H1 (cell line): ENCODE measurements around the gene EYA4. TPM values are rescaled to one million over a fixed set of nuclear protein-coding genes. Genes with fewer than 3 reads are reported as not detected.

Experiments used
- CTCF ChIA-PET: fragments of 300-600 bp; sonication (Branson Sonifier 250); formaldehyde crosslinking; loops from one replicate; lab custom pipeline; 2021; ENCODE audit not compliant: partially characterized antibody; lab: Charles Lee
- POLR2A ChIA-PET: fragments of 300-600 bp; sonication (Branson Sonifier 250); formaldehyde crosslinking; loops from one replicate; lab custom pipeline; 2021; ENCODE audit warnings: inconsistent platforms; ENCODE audit not compliant: partially characterized antibody; lab: Charles Lee
- DNase-seq, 2 experiments: peaks; one replicate each; pipeline versions ENCODE4 v3.0.0 to v3.0.0-alpha.2; 2010 to 2022; ENCODE audit warnings: low spot score in 2 of 2, low read depth in 1 of 2, mixed read lengths in 1 of 2
- FAIRE-seq: peaks from 2 replicates; lab custom pipeline; 2011; peaks lifted over from hg19 to GRCh38; lab: Jason Lieb, UNC
- H2AFZ ChIP-seq: 2 replicates; pipeline ENCODE4 v1.8.1; 2012; ENCODE audit warnings: low read length, inconsistent platforms
- H2AK5ac ChIP-seq: 2 replicates; pipeline ENCODE4 v1.6.1; 2013; ENCODE audit warnings: low read depth, low read length
- H2BK120ac ChIP-seq: replicated peaks from 2 replicates; pipeline ENCODE3; 2013; ENCODE audit warnings: low read depth, low read length, inconsistent platforms
- H2BK12ac ChIP-seq: 2 replicates; pipeline ENCODE4 v1.6.1; 2013; ENCODE audit warnings: low read depth, low read length
- H2BK15ac ChIP-seq: 2 replicates; pipeline ENCODE4 v1.6.1; 2013; ENCODE audit warnings: low read length
- H2BK20ac ChIP-seq: 2 replicates; pipeline ENCODE4 v1.6.1; 2013; ENCODE audit warnings: low read length
- H2BK5ac ChIP-seq: 2 replicates; pipeline ENCODE4 v1.6.1; 2013; ENCODE audit warnings: low read depth, low read length
- H3K14ac ChIP-seq: 2 replicates; pipeline ENCODE4 v1.6.1; 2013; ENCODE audit warnings: inconsistent platforms; ENCODE audit not compliant: insufficient read length
- H3K18ac ChIP-seq: 2 replicates; pipeline ENCODE4 v1.6.1; 2013; ENCODE audit warnings: low read length; ENCODE audit errors: extremely low read depth
- H3K23ac ChIP-seq: 2 replicates; pipeline ENCODE4 v1.6.1; 2013; ENCODE audit warnings: inconsistent platforms; ENCODE audit not compliant: insufficient read length
- H3K23me2 ChIP-seq: 2 replicates; pipeline ENCODE4 v1.6.1; 2013; ENCODE audit warnings: low read depth, low read length
- H3K27ac ChIP-seq: 2 replicates; pipeline ENCODE4 v1.6.1; 2011; ENCODE audit warnings: low read depth, low read length, inconsistent platforms
- H3K27me3 ChIP-seq, 4 experiments: replicated peaks in 1 of 4; 1 replicate in 1 of 4; 2 replicates in 3 of 4; pipeline versions ENCODE4 v1.6.1 to v1.8.1; 2011 to 2013; ENCODE audit warnings: low read length in 3 of 4, mild to moderate bottlenecking in 3 of 4, inconsistent platforms in 2 of 4, mixed read lengths in 2 of 4, moderate library complexity in 1 of 4; ENCODE audit not compliant: control insufficient read depth in 3 of 4, insufficient read depth in 3 of 4; ENCODE audit errors: extremely low read depth in 1 of 4
- H3K36me3 ChIP-seq, 4 experiments: 2 replicates each; pipeline versions ENCODE4 v1.6.1 to v1.8.1; 2011 to 2013; ENCODE audit warnings: mild to moderate bottlenecking in 4 of 4, low read length in 3 of 4, moderate library complexity in 2 of 4, control low read depth in 1 of 4, inconsistent platforms in 1 of 4; ENCODE audit not compliant: insufficient read depth in 4 of 4, control insufficient read depth in 2 of 4
- H3K4ac ChIP-seq: replicated peaks from 2 replicates; pipeline ENCODE3; 2013; ENCODE audit warnings: low read length, low read depth, mixed read lengths, inconsistent platforms; ENCODE audit not compliant: insufficient read length
- H3K4me1 ChIP-seq, 4 experiments: replicated peaks in 1 of 4; 1 replicate in 1 of 4; 2 replicates in 3 of 4; pipeline versions ENCODE4 v1.6.1 to v1.8.1; 2011 to 2013; ENCODE audit warnings: low read length in 3 of 4, inconsistent platforms in 2 of 4, mixed read lengths in 1 of 4; ENCODE audit not compliant: insufficient read depth in 4 of 4, control insufficient read depth in 3 of 4
- H3K4me2 ChIP-seq, 2 experiments: 2 replicates each; pipeline versions ENCODE4 v1.6.1 to v1.8.1; 2011 to 2013; ENCODE audit warnings: low read depth in 2 of 2, low read length in 2 of 2, control low read depth in 1 of 2, inconsistent platforms in 1 of 2, mild to moderate bottlenecking in 1 of 2; ENCODE audit not compliant: insufficient read depth in 1 of 2
- H3K4me3 ChIP-seq, 4 experiments: fragments of 200-600, 300-600 bp in 1 of 4; sonication (generic), shearing (Covaris generic), sonication (Bioruptor Twin) in 1 of 4; 2 replicates each; pipeline versions ENCODE4 v1.5.1 to v1.8.1; 2011 to 2016; ENCODE audit warnings: low read length in 4 of 4, low read depth in 3 of 4, control low read depth in 2 of 4, inconsistent platforms in 2 of 4, mild to moderate bottlenecking in 2 of 4, mixed read lengths in 1 of 4, moderate library complexity in 1 of 4; ENCODE audit not compliant: insufficient read depth in 2 of 4; ENCODE audit errors: extremely low read depth in 1 of 4
- H3K56ac ChIP-seq: replicated peaks from 2 replicates; pipeline ENCODE3; 2013; ENCODE audit warnings: low read depth, mild to moderate bottlenecking, mixed read lengths, low read length, inconsistent platforms; ENCODE audit not compliant: insufficient read length
- H3K79me1 ChIP-seq: 2 replicates; pipeline ENCODE4 v1.6.1; 2013; ENCODE audit warnings: low read depth, low read length, control low read depth
- H3K79me2 ChIP-seq, 2 experiments: 2 replicates each; pipeline versions ENCODE4 v1.6.1 to v1.8.1; 2012 to 2013; ENCODE audit warnings: low read length in 2 of 2, mild to moderate bottlenecking in 2 of 2, inconsistent platforms in 1 of 2; ENCODE audit not compliant: insufficient read depth in 2 of 2, control insufficient read depth in 1 of 2
- H3K9ac ChIP-seq, 4 experiments: replicated peaks in 1 of 4; 1 replicate in 1 of 4; 2 replicates in 3 of 4; pipeline versions ENCODE4 v1.6.1 to v1.8.1; 2011 to 2013; ENCODE audit warnings: low read depth in 3 of 4, low read length in 3 of 4, control low read depth in 2 of 4, mild to moderate bottlenecking in 2 of 4, moderate library complexity in 2 of 4, inconsistent platforms in 1 of 4; ENCODE audit errors: extremely low read depth in 1 of 4
- H3K9me3 ChIP-seq, 2 experiments: 2 replicates each; pipeline versions ENCODE4 v1.6.1 to v1.8.1; 2012 to 2013; ENCODE audit warnings: mild to moderate bottlenecking in 2 of 2, moderate library complexity in 2 of 2, control low read depth in 1 of 2, inconsistent platforms in 1 of 2, low read depth in 1 of 2, low read length in 1 of 2, mixed read lengths in 1 of 2; ENCODE audit not compliant: insufficient read depth in 2 of 2
- H4K20me1 ChIP-seq, 2 experiments: replicated peaks in 1 of 2; 2 replicates each; pipeline versions ENCODE3 to v1.8.1; 2011 to 2013; ENCODE audit warnings: inconsistent platforms in 2 of 2, low read length in 2 of 2, mild to moderate bottlenecking in 1 of 2; ENCODE audit not compliant: insufficient read depth in 2 of 2, control insufficient read depth in 1 of 2
- H4K5ac ChIP-seq: 2 replicates; pipeline ENCODE4 v1.6.1; 2013; ENCODE audit warnings: low read length, low read depth, mixed read lengths, inconsistent platforms; ENCODE audit not compliant: insufficient read length
- H4K8ac ChIP-seq: 2 replicates; pipeline ENCODE4 v1.8.0; 2013; ENCODE audit warnings: mild to moderate bottlenecking, moderate library complexity, low read length, inconsistent platforms; ENCODE audit not compliant: insufficient read depth; ENCODE audit errors: extremely low read depth
- H4K91ac ChIP-seq: replicated peaks from 2 replicates; pipeline ENCODE3; 2013; ENCODE audit warnings: low read length, mixed read lengths, inconsistent platforms; ENCODE audit not compliant: insufficient read length
- CBX5 ChIP-seq: fragments of 300-800, 300-1000 bp; sonication (generic); IDR thresholded peaks from 2 replicates; pipeline ENCODE4 v1.7.1; 2016; ENCODE audit warnings: antibody characterized with exemption, low read length, low read depth
- CBX8 ChIP-seq: fragments of 300-800, 300-1000 bp; sonication (generic); IDR thresholded peaks from 2 replicates; pipeline ENCODE4 v1.7.1; 2016; ENCODE audit warnings: low read depth, low read length, borderline replicate concordance
- CEBPB ChIP-seq: IDR thresholded peaks from 2 replicates; pipeline ENCODE4 v1.6.1; 2012; ENCODE audit warnings: low read depth, low read length
- KDM4A ChIP-seq: IDR thresholded peaks from one replicate; pipeline ENCODE4 v1.7.1; 2012; ENCODE audit warnings: low read depth, mild to moderate bottlenecking, moderate library complexity, low read length, inconsistent platforms; ENCODE audit not compliant: severe bottlenecking
- KDM5A ChIP-seq: fragments of 200-600 bp; IDR thresholded peaks from 2 replicates; pipeline ENCODE4 v1.7.1; 2012; ENCODE audit warnings: mild to moderate bottlenecking, low read length, inconsistent platforms, mixed read lengths
- PHF8 ChIP-seq: fragments of 200-600 bp; sonication (generic); conservative IDR thresholded peaks from 2 replicates; pipeline ENCODE4 v1.7.1; 2012; ENCODE audit warnings: low read depth, mild to moderate bottlenecking, inconsistent platforms, low read length, moderate library complexity
- POU5F1 ChIP-seq: IDR thresholded peaks from 2 replicates; pipeline ENCODE4 v1.6.1; 2011; ENCODE audit warnings: low read depth, mild to moderate bottlenecking, low read length, moderate library complexity
- RBBP5 ChIP-seq: IDR thresholded peaks from 2 replicates; pipeline ENCODE4 v1.7.1; 2012; ENCODE audit warnings: low read depth, mild to moderate bottlenecking, inconsistent platforms, low read length, moderate library complexity, borderline replicate concordance
- RNF2 ChIP-seq: fragments of 200-900, 300-1000 bp; sonication (generic); IDR thresholded peaks from 2 replicates; pipeline ENCODE4 v1.7.1; 2016; ENCODE audit warnings: borderline replicate concordance, low read depth, mild to moderate bottlenecking, antibody characterized with exemption, low read length; ENCODE audit not compliant: poor library complexity, severe bottlenecking; ENCODE audit errors: missing control alignments
- SIN3A ChIP-seq, 2 experiments: IDR thresholded peaks in 1 of 2; conservative IDR thresholded peaks in 1 of 2; 2 replicates each; pipeline ENCODE4 v1.6.1; 2011 to 2012; ENCODE audit warnings: low read length in 2 of 2, improper control_type of control experiment in 1 of 2, low read depth in 1 of 2, mild to moderate bottlenecking in 1 of 2
- SIRT6 ChIP-seq: IDR thresholded peaks from one replicate; pipeline ENCODE4 v1.7.1; 2012; ENCODE audit warnings: low read length, inconsistent platforms
- SP4 ChIP-seq: IDR thresholded peaks from 2 replicates; pipeline ENCODE4 v1.6.1; 2012; ENCODE audit warnings: low read length, inconsistent platforms
- SUZ12 ChIP-seq: fragments of 200-600 bp; sonication (generic); IDR thresholded peaks from 2 replicates; pipeline ENCODE4 v1.6.1; 2012; ENCODE audit warnings: mild to moderate bottlenecking, inconsistent platforms, low read length, moderate library complexity, mixed read lengths
- TCF12 ChIP-seq: IDR thresholded peaks from 2 replicates; pipeline ENCODE4 v1.6.1; 2011; ENCODE audit warnings: low read depth, mild to moderate bottlenecking, low read length
- WGBS, 2 experiments: shearing (Covaris generic) in 1 of 2; methylation state at CpG; one replicate each; pipeline versions ENCODE4 v1.1.6 to v1.1.7; 2013 to 2015; ENCODE audit warnings: low lambda C conversion rate in 2 of 2, mixed read lengths in 2 of 2, inconsistent platforms in 1 of 2, low coverage in 1 of 2, missing lambda C conversion rate in 1 of 2; ENCODE audit not compliant: insufficient replicate concordance in 2 of 2, insufficient coverage in 1 of 2, insufficient read length in 1 of 2; ENCODE audit errors: extremely low coverage in 1 of 2, missing lambda C conversion rate in 1 of 2; 5-methylcytosine and 5-hydroxymethylcytosine counted together
- polyA plus RNA-seq, 7 experiments: library from polyadenylated mRNA; depleted of rRNA in 3 of 7; stranded (reverse) in 5 of 7; unstranded in 2 of 7; fragments of >200 nt in 5 of 7; fragments of 200-250 nt in 2 of 7; gene quantifications; 1 replicate in 5 of 7; 2 replicates in 1 of 7; 4 replicates in 1 of 7; pipeline versions ENCODE4 v1.2.1 to v1.2.3, GENCODE V29; 2011 to 2013; ENCODE audit warnings: missing spikeins in 2 of 7, mixed read lengths in 2 of 7
- total RNA-seq: library from RNA; stranded (reverse); fragmentation: NEBNext Ultra II Directional; extraction: Animal tissue kit (Norgen Biotek cat#: 25700); gene quantifications from 2 replicates; pipeline ENCODE4 v1.2.1, GENCODE V29; 2021

The EYA4 gene
- total and polyA plus RNA-seq, 2 of the 8 experiments (the other 6 are each of a cell fraction or from before 2014, with no cell fraction given): 0.06 to 0.17 TPM

DNA sequence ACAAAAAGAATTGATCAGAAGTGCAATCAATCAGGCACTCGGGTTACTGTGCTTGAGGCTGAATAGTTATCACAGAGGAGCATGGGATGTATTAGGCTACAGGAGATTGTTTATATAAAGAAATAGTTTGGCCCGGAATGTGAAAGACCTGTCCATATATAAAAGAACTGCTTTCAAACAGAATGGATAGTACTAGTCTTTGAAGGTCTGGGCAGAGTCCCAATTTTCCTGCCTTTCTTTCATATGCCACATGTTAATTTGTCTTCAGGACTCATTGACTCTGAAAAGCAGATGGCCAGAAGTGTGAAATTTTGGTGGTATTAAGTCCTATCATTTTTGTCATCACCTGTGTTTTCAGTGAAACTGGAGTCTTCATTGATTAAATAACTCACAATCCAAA is 314.5 kb downstream of the EYA4 start:
- CTCF ChIA-PET: interaction anchor here (1.0 to 1.2 kb wide), 2 partner anchors 14 to 367 kb away, joined by 4 read pairs; no protein-coding TSS in a partner anchor
- Histone ChIP-seq H4K91ac (no peak overlapping the region), H3K4ac (no peak overlapping the region), H3K4me3 (no peak overlapping the region), H2BK12ac (no peak overlapping the region), H2BK20ac (no peak overlapping the region), H3K27me3 (no peaks in the 10 kb centered on the region), H2AK5ac (no peak overlapping the region), H3K23me2 (no peaks in the 10 kb centered on the region), H3K4me2 (no peak overlapping the region), H3K56ac (no peak overlapping the region), H3K36me3 (no peaks in the 10 kb centered on the region), H3K23ac (no peak overlapping the region), H3K4me1 (peaks cover 0 to 6% (median 2%) of the 10 kb centered on the region in 4 experiments; a peak in 3 of 7 replicates), H3K27ac (no peak overlapping the region), H2AFZ (no peak overlapping the region), H3K79me1 (no peaks in the 10 kb centered on the region), H2BK15ac (no peak overlapping the region), H3K9ac (no peak overlapping the region), H4K8ac (no peak overlapping the region), H2BK120ac (no peak overlapping the region), H3K79me2 (no peaks in the 10 kb centered on the region), H3K9me3 (peaks cover 4 to 13% of the 10 kb centered on the region in 2 experiments; a peak in 3 of 4 replicates), H3K18ac (no peak overlapping the region), H4K20me1 (no peaks in the 10 kb centered on the region), H4K5ac (no peak overlapping the region), H2BK5ac (no peak overlapping the region), H3K14ac (no peak overlapping the region)
- WGBS, 2 experiments: 93% methylated on average over 2 of the region's 2 CpGs; no CpG with 5 or more reads in 1 of the 2 experiments
- no peak for FAIRE-seq
- DNase-seq: no peak
- POLR2A ChIA-PET: no interaction called here
- no peak for TF ChIP-seq RNF2
- no peak for TF ChIP-seq SP4
- TF ChIP-seq SIN3A (conservative IDR thresholded peaks at IDR 0.05 in 1 of 2, IDR thresholded peaks at IDR 0.05 in 1 of 2; ENCODE audit: low read depth in 1 of 2, low read length in 2 of 2): no peak
- no peak for TF ChIP-seq KDM5A
- no peak for TF ChIP-seq PHF8
- no peak for TF ChIP-seq TCF12
- TF ChIP-seq KDM4A: no peak
- TF ChIP-seq CEBPB: no peak
- no peak for TF ChIP-seq CBX8
- TF ChIP-seq SUZ12: no peak
- no peak for TF ChIP-seq SIRT6
- TF ChIP-seq RBBP5: no peak
- TF ChIP-seq CBX5: no peak
- no peak for TF ChIP-seq POU5F1
